B cell (primary cell): ENCODE results near the gene ERICH6. TPM values are rescaled to one million over a fixed set of nuclear protein-coding genes. Genes with fewer than 3 reads are reported as not detected.

Experiments used
- ATAC-seq: fragments of 200-7000 bp; cut with Tn5 transposase; one replicate; pipeline ENCODE4 v1.10.0; 2021; ENCODE audit warnings: low read depth, mild to moderate bottlenecking, moderate number of reproducible peaks, moderate library complexity
- CTCF ChIA-PET: fragments of 350-600 bp; sonication (Branson Sonifier 250); formaldehyde crosslinking; loops from one replicate; lab custom pipeline; 2021; ENCODE audit warnings: antibody characterized with exemption, inconsistent platforms; lab: Charles Lee
- POLR2A ChIA-PET: fragments of 350-600 bp; sonication (Branson Sonifier 250); formaldehyde crosslinking; loops from one replicate; lab custom pipeline; 2021; ENCODE audit warnings: antibody characterized with exemption; lab: Charles Lee
- DNase-seq: peaks from one replicate; pipeline ENCODE4 v3.0.0; 2013
- H2AFZ ChIP-seq: 2 replicates; pipeline ENCODE4 v1.6.1; 2012; ENCODE audit warnings: mild to moderate bottlenecking, low read depth, low read length; ENCODE audit not compliant: insufficient read depth, poor library complexity, severe bottlenecking
- H3K27ac ChIP-seq, 2 donors: 1 replicate in 1 of 2; 2 replicates in 1 of 2; pipeline ENCODE4 v1.5.1; 2012 to 2013; ENCODE audit warnings: low read length in 2 of 2, mild to moderate bottlenecking in 2 of 2, moderate library complexity in 1 of 2
- H3K27me3 ChIP-seq, 4 experiments: fragments of 200-600 bp in 1 of 4; sonication (generic) in 1 of 4; replicated peaks in 1 of 4; 1 replicate in 2 of 4; 2 replicates in 2 of 4; pipeline versions ENCODE4 v1.6.1 to v1.7.0; 2013 to 2016; ENCODE audit warnings: low read length in 3 of 4, mild to moderate bottlenecking in 2 of 4, mixed read lengths in 1 of 4, moderate library complexity in 1 of 4; ENCODE audit not compliant: insufficient read depth in 4 of 4, control insufficient read depth in 3 of 4; ENCODE audit errors: control extremely low read depth in 1 of 4
- H3K36me3 ChIP-seq, 2 experiments: replicated peaks in 1 of 2; 1 replicate in 1 of 2; 2 replicates in 1 of 2; pipeline versions ENCODE4 v1.6.1 to v1.7.1; 2013; ENCODE audit warnings: low read length in 1 of 2; ENCODE audit not compliant: insufficient read depth in 2 of 2, control insufficient read depth in 1 of 2; ENCODE audit errors: control extremely low read depth in 1 of 2, extremely low read depth in 1 of 2
- H3K4me1 ChIP-seq, 2 donors: fragments of 200-600 bp in 1 of 2; sonication (generic) in 1 of 2; 1 replicate in 1 of 2; 2 replicates in 1 of 2; pipeline versions ENCODE4 v1.5.1 to v1.6.1; 2013 to 2017; ENCODE audit warnings: low read length in 2 of 2; ENCODE audit not compliant: control insufficient read depth in 2 of 2, insufficient read depth in 2 of 2
- H3K4me2 ChIP-seq: replicated peaks from 2 replicates; pipeline ENCODE3; 2012; ENCODE audit warnings: mild to moderate bottlenecking, low read depth, low read length; ENCODE audit not compliant: poor library complexity, severe bottlenecking
- H3K4me3 ChIP-seq, 5 experiments: fragments of 200-600 bp in 1 of 5; sonication (generic) in 1 of 5; 1 replicate in 3 of 5; 2 replicates in 2 of 5; pipeline versions ENCODE4 v1.5.1 to v1.7.0; 2011 to 2016; ENCODE audit warnings: low read length in 4 of 5, mild to moderate bottlenecking in 4 of 5, low read depth in 2 of 5, control low read depth in 1 of 5, moderate library complexity in 1 of 5; ENCODE audit not compliant: insufficient read depth in 1 of 5; ENCODE audit errors: control extremely low read depth in 1 of 5, extremely low read depth in 1 of 5
- H3K79me2 ChIP-seq: fragments of 200-600 bp; sonication (generic); one replicate; pipeline ENCODE4 v1.6.0; 2016; ENCODE audit warnings: low read length; ENCODE audit not compliant: control insufficient read depth, insufficient read depth
- H3K9ac ChIP-seq: fragments of 200-600 bp; sonication (generic); 2 replicates; pipeline ENCODE4 v1.6.1; 2017; ENCODE audit warnings: mild to moderate bottlenecking, low read length, moderate library complexity
- H3K9me3 ChIP-seq, 3 donors: one replicate each; pipeline versions ENCODE4 v1.6.1 to v1.7.1; 2013; ENCODE audit warnings: low read length in 2 of 3; ENCODE audit not compliant: control insufficient read depth in 2 of 3, insufficient read depth in 1 of 3; ENCODE audit errors: control extremely low read depth in 1 of 3
- H4K20me1 ChIP-seq: 2 replicates; pipeline ENCODE4 v1.6.0; 2012; ENCODE audit warnings: mild to moderate bottlenecking, low read length; ENCODE audit not compliant: insufficient read depth, control insufficient read depth, poor library complexity, severe bottlenecking
- H3K27ac Mint-ChIP-seq: one replicate; pipeline ENCODE4 v1.8.0; 2021; ENCODE audit warnings: mixed read lengths
- H3K27me3 Mint-ChIP-seq: one replicate; pipeline ENCODE4 v1.8.0; 2021; ENCODE audit warnings: mixed read lengths
- H3K4me1 Mint-ChIP-seq: one replicate; pipeline ENCODE4 v1.8.0; 2021; ENCODE audit warnings: mixed read lengths
- H3K4me3 Mint-ChIP-seq: one replicate; pipeline ENCODE4 v1.8.0; 2021; ENCODE audit warnings: mixed read lengths
- H3K9me3 Mint-ChIP-seq: one replicate; pipeline ENCODE4 v1.8.0; 2022; ENCODE audit warnings: mixed read lengths; ENCODE audit not compliant: insufficient read depth
- EZH2 ChIP-seq: IDR thresholded peaks from 2 replicates; pipeline ENCODE4 v1.6.1; 2012; ENCODE audit warnings: borderline replicate concordance, low read depth, mild to moderate bottlenecking, moderate library complexity, low read length; ENCODE audit not compliant: insufficient read depth, poor library complexity, severe bottlenecking
- WGBS: methylation state at CpG from one replicate; pipeline ENCODE4 v1.1.5; 2013; ENCODE audit warnings: missing lambda C conversion rate; ENCODE audit not compliant: insufficient coverage; 5-methylcytosine and 5-hydroxymethylcytosine counted together
- intact Hi-C: fragments of 100-400 bp; cut with micrococcal nuclease; formaldehyde crosslinking; loops from one replicate; pipeline ENCODE4 v1.10.0; 2022
- polyA plus RNA-seq: library from polyadenylated mRNA; depleted of rRNA; stranded (reverse); fragments of >200 nt; gene quantifications from 2 replicates; pipeline ENCODE4 v1.2.3, GENCODE V29; 2012
- total RNA-seq, 2 donors: library from RNA; stranded (reverse); fragments of 120-200 nt in 1 of 2; gene quantifications; 1 replicate in 1 of 2; 2 replicates in 1 of 2; pipeline versions ENCODE4 v1.2.3 to v1.2.4, GENCODE V29; 2013 to 2022
- TF ChIP-seq, protein P1 (sequence below): fragments of 200-600 bp; IDR thresholded peaks from one replicate; pipeline ENCODE4 v1.8.0; 2022; ENCODE audit warnings: antibody characterized with exemption, mild to moderate bottlenecking

Gene ERICH6
- total and polyA plus RNA-seq, 2 donors (not counting 1 experiment from before 2014, with no cell fraction given): 0.44 TPM; not detected in 1

DNA sequence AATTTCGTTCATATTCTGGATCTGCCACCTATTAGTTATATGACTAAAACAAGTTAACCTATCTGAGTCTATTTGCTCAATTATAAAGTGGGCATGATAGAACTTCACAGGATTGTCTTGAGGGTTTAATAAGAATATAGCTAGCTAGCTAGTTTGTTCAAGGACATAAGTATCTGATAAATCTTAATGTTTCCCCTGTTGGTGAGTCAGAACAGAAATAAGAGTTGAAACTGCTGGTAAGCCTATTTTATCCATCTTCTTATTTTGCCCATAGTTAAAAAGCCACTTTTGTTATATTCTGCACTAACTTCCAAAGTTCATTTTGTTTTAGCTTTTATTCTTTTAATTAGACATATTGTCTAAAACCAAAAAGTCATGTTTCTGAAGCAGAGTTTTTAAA lies 91.2 kb downstream of the ERICH6 start:
- no peak overlapping the region for H3K4me3 ChIP-seq
- peaks cover 22 to 41% of the 10 kb centered on the region in 2 donors for H3K4me1 ChIP-seq
- no peaks in the 10 kb centered on the region for H3K27me3 Mint-ChIP-seq
- ChIA-PET POLR2A (no interaction called here), CTCF (interaction anchor here (1.1 kb wide), 1 partner anchor 8 kb away, joined by 4 read pairs; no protein-coding TSS in a partner anchor)
- ATAC-seq (no peak), DNase-seq (no peak)
- no peak overlapping the region for H3K4me3 Mint-ChIP-seq
- no peak overlapping the region for H3K27ac ChIP-seq
- no peaks in the 10 kb centered on the region for H3K9me3 Mint-ChIP-seq
- intact Hi-C loops: no loop called here
- H3K27ac Mint-ChIP-seq: no peak overlapping the region
- TF ChIP-seq, protein P1, sequence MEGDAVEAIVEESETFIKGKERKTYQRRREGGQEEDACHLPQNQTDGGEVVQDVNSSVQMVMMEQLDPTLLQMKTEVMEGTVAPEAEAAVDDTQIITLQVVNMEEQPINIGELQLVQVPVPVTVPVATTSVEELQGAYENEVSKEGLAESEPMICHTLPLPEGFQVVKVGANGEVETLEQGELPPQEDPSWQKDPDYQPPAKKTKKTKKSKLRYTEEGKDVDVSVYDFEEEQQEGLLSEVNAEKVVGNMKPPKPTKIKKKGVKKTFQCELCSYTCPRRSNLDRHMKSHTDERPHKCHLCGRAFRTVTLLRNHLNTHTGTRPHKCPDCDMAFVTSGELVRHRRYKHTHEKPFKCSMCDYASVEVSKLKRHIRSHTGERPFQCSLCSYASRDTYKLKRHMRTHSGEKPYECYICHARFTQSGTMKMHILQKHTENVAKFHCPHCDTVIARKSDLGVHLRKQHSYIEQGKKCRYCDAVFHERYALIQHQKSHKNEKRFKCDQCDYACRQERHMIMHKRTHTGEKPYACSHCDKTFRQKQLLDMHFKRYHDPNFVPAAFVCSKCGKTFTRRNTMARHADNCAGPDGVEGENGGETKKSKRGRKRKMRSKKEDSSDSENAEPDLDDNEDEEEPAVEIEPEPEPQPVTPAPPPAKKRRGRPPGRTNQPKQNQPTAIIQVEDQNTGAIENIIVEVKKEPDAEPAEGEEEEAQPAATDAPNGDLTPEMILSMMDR: no peak
- no peak for TF ChIP-seq EZH2
- peaks cover 60% of the 10 kb centered on the region for H3K4me1 Mint-ChIP-seq
- no peaks in the 10 kb centered on the region for H3K9me3 ChIP-seq
- peaks cover 78% of the 10 kb centered on the region for H4K20me1 ChIP-seq
- H3K79me2 ChIP-seq: peaks cover 83% of the 10 kb centered on the region
- no peak overlapping the region for H3K4me2 ChIP-seq
- H2AFZ ChIP-seq: no peak overlapping the region
- H3K9ac ChIP-seq: no peak overlapping the region
- H3K36me3 ChIP-seq: peaks cover 0 to 17% of the 10 kb centered on the region in 2 experiments
- H3K27me3 ChIP-seq: no peaks in the 10 kb centered on the region
- no CpG with 5 or more reads among the region's 1 CpG for WGBS

DNA sequence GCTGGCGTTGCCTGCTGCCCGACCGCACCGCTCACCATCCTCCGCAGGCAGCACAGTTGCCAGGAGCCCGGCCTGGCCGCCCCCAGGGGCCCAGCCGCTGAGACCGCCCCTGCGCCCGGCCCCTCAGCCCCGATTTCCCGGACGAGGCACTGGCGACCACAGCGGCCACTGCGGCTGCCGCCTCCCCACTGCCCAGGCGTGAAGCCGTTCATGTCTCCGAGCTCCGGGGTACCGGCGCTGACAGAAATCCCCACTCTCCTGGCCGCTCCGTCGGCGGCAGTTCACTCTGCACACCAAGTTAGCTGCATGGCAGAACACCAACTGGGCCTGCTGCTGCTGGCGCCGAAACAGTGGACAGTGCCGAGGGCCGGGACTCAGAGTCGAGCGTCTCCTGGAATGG lies 92.1 kb downstream of the ERICH6 start:
- peaks cover 78% of the 10 kb centered on the region for H4K20me1 ChIP-seq
- no peaks in the 10 kb centered on the region for H3K9me3 ChIP-seq
- H3K27me3 ChIP-seq: no peaks in the 10 kb centered on the region
- H3K27me3 Mint-ChIP-seq: no peaks in the 10 kb centered on the region
- peaks cover 28 to 50% of the 10 kb centered on the region in 2 donors for H3K4me1 ChIP-seq
- DNase-seq (no peak), ATAC-seq (no peak)
- peaks cover 0 to 20% of the 10 kb centered on the region in 2 experiments for H3K36me3 ChIP-seq
- no peak overlapping the region for H2AFZ ChIP-seq
- H3K4me3 Mint-ChIP-seq: no peak overlapping the region
- intact Hi-C loops: no loop called here
- peaks cover 83% of the 10 kb centered on the region for H3K79me2 ChIP-seq
- no peaks in the 10 kb centered on the region for H3K9me3 Mint-ChIP-seq
- peaks cover 63% of the 10 kb centered on the region for H3K4me1 Mint-ChIP-seq
- H3K4me3 ChIP-seq: no peak overlapping the region
- ChIA-PET POLR2A (no interaction called here), CTCF (interaction anchor here (1.1 kb wide), 1 partner anchor 9 kb away, joined by 4 read pairs; no protein-coding TSS in a partner anchor)
- WGBS: 99% methylated on average over 34 of the region's 34 CpGs
- no peak overlapping the region for H3K4me2 ChIP-seq
- H3K27ac ChIP-seq: no peak overlapping the region
- H3K27ac Mint-ChIP-seq: no peak overlapping the region
- H3K9ac ChIP-seq: no peak overlapping the region
- TF ChIP-seq EZH2: no peak
- TF ChIP-seq, protein P1: no peak
